ENCODE results near the gene UNK.

Gene UNK

GRCh38 chr17:75822800-75823166 is 38.2 kb downstream of the UNK start:
- CTCF ChIA-PET = interaction anchor here (1.4 kb wide), 1 partner anchor 39 kb away, joined by 6 read pairs; no protein-coding TSS in a partner anchor
- no peak overlapping the region for H3K4me3 ChIP-seq (ENCODE audit: low read depth, low read length)
- DNase-seq (ENCODE audit: low read depth, low spot score) = no peak
- POLR2A ChIA-PET = interaction anchor here (1.6 kb wide), 1 partner anchor 43 kb away, joined by 4 read pairs; no protein-coding TSS in a partner anchor
- TF ChIP-seq CTCF (IDR thresholded peaks at IDR 0.05; ENCODE audit: insufficient read depth, low read length, missing control alignments) = no peak

- CTCF ChIA-PET = interaction anchor here (0.8 to 1.4 kb wide), 3 partner anchors 9 to 70 kb away, joined by 3 to 6 read pairs (median 4); no protein-coding TSS in a partner anchor
- H3K4me3 ChIP-seq (ENCODE audit: low read depth, low read length) = no peak overlapping the region
- DNase-seq (ENCODE audit: low read depth, low spot score) = no peak
- POLR2A ChIA-PET = interaction anchor here (1.6 kb wide), 1 partner anchor 43 kb away, joined by 4 read pairs; no protein-coding TSS in a partner anchor
- no peak for TF ChIP-seq CTCF (IDR thresholded peaks at IDR 0.05; ENCODE audit: insufficient read depth, low read length, missing control alignments)
These were observed 38.8 kb downstream of the UNK start for GRCh38 chr17:75823257-75824041.

- TF ChIP-seq CTCF (IDR thresholded peaks at IDR 0.05; ENCODE audit: insufficient read depth, low read length, missing control alignments) = no peak
- no peak overlapping the region for H3K4me3 ChIP-seq (ENCODE audit: low read depth, low read length)
- DNase-seq (ENCODE audit: low read depth, low spot score) = no peak
- CTCF ChIA-PET = interaction anchor here (0.8 to 1.4 kb wide), 3 partner anchors 10 to 71 kb away, joined by 3 to 6 read pairs (median 4); no protein-coding TSS in a partner anchor
- POLR2A ChIA-PET = interaction anchor here (1.8 kb wide), 1 partner anchor 44 kb away, joined by 6 read pairs; no protein-coding TSS in a partner anchor
These were observed 39.5 kb downstream of the UNK start for GRCh38 chr17:75824050-75824552.

- ChIA-PET CTCF (interaction anchor here (0.6 to 6.6 kb wide), 6 partner anchors 9 to 71 kb away, joined by 3 to 87 read pairs (median 4); no protein-coding TSS in a partner anchor), POLR2A (interaction anchor here (1.8 kb wide), 1 partner anchor 45 kb away, joined by 6 read pairs; no protein-coding TSS in a partner anchor)
- no peak overlapping the region for H3K4me3 ChIP-seq (ENCODE audit: low read depth, low read length)
- DNase-seq (ENCODE audit: low read depth, low spot score) = no peak
- TF ChIP-seq CTCF (IDR thresholded peaks at IDR 0.05; ENCODE audit: insufficient read depth, low read length, missing control alignments) = no peak
These were observed 40.1 kb downstream of the UNK start for GRCh38 chr17:75824666-75825065.

GRCh38 chr17:75825149-75825552 is 40.5 kb downstream of the UNK start:
- ChIA-PET CTCF (interaction anchor here (0.6 to 6.6 kb wide), 8 partner anchors 9 to 72 kb away, joined by 3 to 87 read pairs (median 10); partner anchors contain the start of gene UNC13D), POLR2A (interaction anchor here (1.8 kb wide), 1 partner anchor 45 kb away, joined by 6 read pairs; no protein-coding TSS in a partner anchor)
- H3K4me3 ChIP-seq (ENCODE audit: low read depth, low read length) = no peak overlapping the region
- TF ChIP-seq CTCF (IDR thresholded peaks at IDR 0.05; ENCODE audit: insufficient read depth, low read length, missing control alignments) = no peak
- no peak for DNase-seq (ENCODE audit: low read depth, low spot score)
